Retinal pigment epithelial cell (primary cell): ENCODE results near the gene CYTH4.
"Not testable (repeated sequence)": the region's sequence is repeated elsewhere in the genome, so short reads cannot be mapped to it uniquely, and the experiment has no call there.

Source experiments
- DNase-seq: peaks from one replicate; pipeline ENCODE4 v3.0.0-alpha.2; 2010; ENCODE audit warnings: low read depth
- H3K4me3 ChIP-seq: 2 replicates; pipeline ENCODE4 v1.5.1; 2011; ENCODE audit warnings: mild to moderate bottlenecking, low read length, control low read depth, moderate library complexity
- CTCF ChIP-seq: conservative IDR thresholded peaks from 2 replicates; pipeline ENCODE4 v1.5.1; 2011; ENCODE audit warnings: low read depth, low read length, control low read depth, inconsistent platforms

The CYTH4 gene

GRCh38 chr22:37319469-37319868 is 37.2 kb downstream of the CYTH4 start:
- TF ChIP-seq CTCF: no peak
- no peak overlapping the region for H3K4me3 ChIP-seq
- DNase-seq: no peak

GRCh38 chr22:37320726-37321677 is 38.7 kb downstream of the CYTH4 start:
- TF ChIP-seq CTCF: no peak
- H3K4me3 ChIP-seq: no peak overlapping the region
- no peak for DNase-seq

GRCh38 chr22:37324340-37325038 is 42.2 kb downstream of the CYTH4 start:
- TF ChIP-seq CTCF: no peak
- no peak for DNase-seq
- H3K4me3 ChIP-seq: peak overlapping the region; percentile 10

GRCh38 chr22:37325039-37325395 is 42.7 kb downstream of the CYTH4 start:
- H3K4me3 ChIP-seq: peak overlapping the region; percentile 10
- DNase-seq: no peak
- no peak for TF ChIP-seq CTCF

- no peak overlapping the region for H3K4me3 ChIP-seq
- no peak for DNase-seq
- TF ChIP-seq CTCF: no peak
Observed at GRCh38 chr22:37326726-37327125, 44.4 kb downstream of the CYTH4 start.

GRCh38 chr22:37328017-37328416 is 45.7 kb downstream of the CYTH4 start:
- H3K4me3 ChIP-seq: no peak overlapping the region
- DNase-seq: no peak
- no peak for TF ChIP-seq CTCF

- not testable (repeated sequence) for DNase-seq, H3K4me3 ChIP-seq
Observed at GRCh38 chr22:37328538-37329237, 46.4 kb downstream of the CYTH4 start.
